GM18499 (cell line): Measurements from ENCODE around the gene CCDC74A.
"Not testable (repeated sequence)": the region's sequence is repeated elsewhere in the genome, so short reads cannot be mapped to it uniquely, and the experiment has no call there.

Experiments
- ATAC-seq: cut with Tn5 transposase; IDR thresholded peaks from one replicate; pipeline ENCODE4 v1.9.1; 2021; ENCODE audit warnings: moderate number of reproducible peaks; ENCODE audit not compliant: insufficient read depth, unreplicated experiment

The CCDC74A gene

GRCh38 chr2:131498321-131498973 is 29.2 kb upstream of the CCDC74A start:
- peak; percentile 94 for ATAC-seq

GRCh38 chr2:131503587-131503986 is 24.1 kb upstream of the CCDC74A start:
- not testable (repeated sequence) for ATAC-seq

GRCh38 chr2:131504082-131504750 is 23.5 kb upstream of the CCDC74A start:
- not testable (repeated sequence) for ATAC-seq

GRCh38 chr2:131509615-131510014 is 18.1 kb upstream of the CCDC74A start:
- no peak for ATAC-seq

GRCh38 chr2:131511291-131511968 is 16.3 kb upstream of the CCDC74A start:
- not testable (repeated sequence) for ATAC-seq

GRCh38 chr2:131511969-131512870 is 15.5 kb upstream of the CCDC74A start:
- ATAC-seq, result not testable (repeated sequence)

- peak; percentile 67 for ATAC-seq
Observed at GRCh38 chr2:131514408-131515166, 13.1 kb upstream of the CCDC74A start.

GRCh38 chr2:131515235-131515634 is 12.5 kb upstream of the CCDC74A start:
- not testable (repeated sequence) for ATAC-seq

GRCh38 chr2:131516011-131516410 is 11.7 kb upstream of the CCDC74A start:
- no peak for ATAC-seq

- not testable (repeated sequence) for ATAC-seq
Observed at GRCh38 chr2:131516621-131517020, 11.1 kb upstream of the CCDC74A start.

GRCh38 chr2:131517106-131517831 is 10.4 kb upstream of the CCDC74A start:
- no peak for ATAC-seq

GRCh38 chr2:131517856-131518255 is 9.8 kb upstream of the CCDC74A start:
- ATAC-seq, result not testable (repeated sequence)

- not testable (repeated sequence) for ATAC-seq
Observed at GRCh38 chr2:131518531-131518930, 9.2 kb upstream of the CCDC74A start.

GRCh38 chr2:131519466-131519865 is 8.2 kb upstream of the CCDC74A start:
- ATAC-seq, result no peak

- not testable (repeated sequence) for ATAC-seq
Observed at GRCh38 chr2:131519871-131520470, 7.7 kb upstream of the CCDC74A start.

- no peak for ATAC-seq
Observed at GRCh38 chr2:131520526-131520925, 7.2 kb upstream of the CCDC74A start.

GRCh38 chr2:131521524-131521923 is 6.2 kb upstream of the CCDC74A start:
- not testable (repeated sequence) for ATAC-seq

- no peak for ATAC-seq
Observed at GRCh38 chr2:131521961-131522781, 5.5 kb upstream of the CCDC74A start.
